ENCODE data around the gene DAPL1. TPM values are rescaled to one million over a fixed set of nuclear protein-coding genes. Genes with fewer than 3 reads are reported as not detected.

Gene DAPL1
- total and polyA plus RNA-seq, 8 donors = 1.4 to 138 TPM; not detected in 6

- Histone ChIP-seq H3K36me3 (no peaks in the 10 kb centered on the region), H3K27me3 (no peaks in the 10 kb centered on the region), H3K27ac (no peak overlapping the region), H3K4me3 (no peak overlapping the region), H3K4me1 (peaks cover 0 to 4% (median 2%) of the 10 kb centered on the region in 4 donors), H3K9me3 (no peaks in the 10 kb centered on the region)
- TF ChIP-seq EP300 (IDR thresholded peaks at IDR 0.05) = no peak
- TF ChIP-seq POLR2AphosphoS5 (IDR thresholded peaks at IDR 0.05) = no peak
- TF ChIP-seq, protein P1, sequence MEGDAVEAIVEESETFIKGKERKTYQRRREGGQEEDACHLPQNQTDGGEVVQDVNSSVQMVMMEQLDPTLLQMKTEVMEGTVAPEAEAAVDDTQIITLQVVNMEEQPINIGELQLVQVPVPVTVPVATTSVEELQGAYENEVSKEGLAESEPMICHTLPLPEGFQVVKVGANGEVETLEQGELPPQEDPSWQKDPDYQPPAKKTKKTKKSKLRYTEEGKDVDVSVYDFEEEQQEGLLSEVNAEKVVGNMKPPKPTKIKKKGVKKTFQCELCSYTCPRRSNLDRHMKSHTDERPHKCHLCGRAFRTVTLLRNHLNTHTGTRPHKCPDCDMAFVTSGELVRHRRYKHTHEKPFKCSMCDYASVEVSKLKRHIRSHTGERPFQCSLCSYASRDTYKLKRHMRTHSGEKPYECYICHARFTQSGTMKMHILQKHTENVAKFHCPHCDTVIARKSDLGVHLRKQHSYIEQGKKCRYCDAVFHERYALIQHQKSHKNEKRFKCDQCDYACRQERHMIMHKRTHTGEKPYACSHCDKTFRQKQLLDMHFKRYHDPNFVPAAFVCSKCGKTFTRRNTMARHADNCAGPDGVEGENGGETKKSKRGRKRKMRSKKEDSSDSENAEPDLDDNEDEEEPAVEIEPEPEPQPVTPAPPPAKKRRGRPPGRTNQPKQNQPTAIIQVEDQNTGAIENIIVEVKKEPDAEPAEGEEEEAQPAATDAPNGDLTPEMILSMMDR (IDR thresholded peaks at IDR 0.05) = no peak
- no peak for TF ChIP-seq POLR2A (IDR thresholded peaks at IDR 0.05)
- intact Hi-C loops (cut with DNase I; ENCODE audit: low total_unique reads) = no loop called here
- 48 to 71% (median 60%) methylated on average over 1 of the region's 1 CpG for WGBS, 5 donors
- no peak for DNase-seq
These were observed 22.0 kb upstream of the DAPL1 start for GRCh38 chr2:158773121-158773520.

DNA sequence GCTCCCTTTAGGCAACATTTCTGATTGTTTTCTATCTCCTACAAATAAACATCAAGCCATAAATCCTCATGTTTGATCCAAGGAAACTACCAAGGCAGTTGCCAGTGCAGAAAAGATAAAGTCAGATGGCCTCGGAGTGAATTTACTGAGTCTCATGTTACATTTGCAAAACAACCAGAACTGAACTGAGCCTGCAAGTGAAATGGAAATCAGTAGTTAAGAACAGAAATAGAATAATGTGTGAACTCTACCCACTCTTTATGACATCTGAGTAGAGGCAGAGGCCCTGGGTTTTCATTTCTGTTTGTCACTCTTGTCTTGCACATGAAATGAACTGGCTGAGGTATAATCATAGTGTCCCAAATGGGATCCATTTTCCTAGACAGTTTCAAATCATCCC lies 20.4 kb upstream of the DAPL1 start:
- Histone ChIP-seq H3K9me3 (no peaks in the 10 kb centered on the region), H3K4me3 (no peak overlapping the region), H3K4me1 (peaks cover 0 to 9% (median 3%) of the 10 kb centered on the region in 4 donors), H3K27ac (no peak overlapping the region), H3K36me3 (no peaks in the 10 kb centered on the region), H3K27me3 (no peaks in the 10 kb centered on the region)
- WGBS, 5 donors = 28 to 56% (median 38%) methylated on average over 1 of the region's 1 CpG
- intact Hi-C loops (cut with DNase I; ENCODE audit: low total_unique reads) = no loop called here
- TF ChIP-seq, protein P1 (IDR thresholded peaks at IDR 0.05) = no peak
- TF ChIP-seq POLR2AphosphoS5 (IDR thresholded peaks at IDR 0.05) (no peak), EP300 (IDR thresholded peaks at IDR 0.05) (no peak), POLR2A (IDR thresholded peaks at IDR 0.05) (no peak)
- DNase-seq = no peak

GRCh38 chr2:158775273-158776027 lies 19.7 kb upstream of the DAPL1 start:
- no peaks in the 10 kb centered on the region for H3K9me3 ChIP-seq
- H3K36me3 ChIP-seq = no peaks in the 10 kb centered on the region
- WGBS, 5 donors = 79 to 87% (median 85%) methylated on average over 3 of the region's 3 CpGs
- no peaks in the 10 kb centered on the region for H3K27me3 ChIP-seq
- H3K4me3 ChIP-seq = no peak overlapping the region
- no peak for TF ChIP-seq POLR2A (IDR thresholded peaks at IDR 0.05)
- no peak for TF ChIP-seq EP300 (IDR thresholded peaks at IDR 0.05)
- TF ChIP-seq POLR2AphosphoS5 (IDR thresholded peaks at IDR 0.05) = no peak
- TF ChIP-seq, protein P1 (IDR thresholded peaks at IDR 0.05) = no peak
- DNase-seq = no peak
- H3K27ac ChIP-seq = no peak overlapping the region
- intact Hi-C loops (cut with DNase I; ENCODE audit: low total_unique reads) = no loop called here
- peaks cover 0 to 9% (median 3%) of the 10 kb centered on the region in 4 donors for H3K4me1 ChIP-seq

DNA sequence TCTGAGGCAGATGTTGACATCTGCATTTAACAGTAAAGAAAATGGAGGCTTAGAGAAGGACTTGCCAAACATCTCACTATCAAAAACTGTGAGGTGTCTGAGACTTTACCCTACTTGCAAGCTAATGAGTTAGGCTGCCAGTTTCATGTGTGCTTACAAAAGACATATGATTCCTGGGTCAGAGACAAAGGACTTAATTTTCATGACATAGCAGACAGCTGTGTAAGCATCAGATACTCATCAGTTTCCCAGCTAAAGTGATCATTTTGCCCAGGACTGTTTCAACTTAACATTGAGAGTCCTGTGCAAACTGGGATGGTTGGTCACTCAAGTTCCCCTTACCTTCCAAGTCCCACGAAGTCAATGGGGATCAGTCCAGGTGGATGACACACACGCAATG lies 18.9 kb upstream of the DAPL1 start:
- Histone ChIP-seq H3K4me1 (peaks cover 0 to 9% (median 3%) of the 10 kb centered on the region in 4 donors), H3K27me3 (no peaks in the 10 kb centered on the region), H3K9me3 (no peaks in the 10 kb centered on the region), H3K27ac (no peak overlapping the region), H3K4me3 (no peak overlapping the region), H3K36me3 (no peaks in the 10 kb centered on the region)
- 90 to 98% (median 94%) methylated on average over 2 of the region's 2 CpGs for WGBS, 5 donors
- intact Hi-C loops (cut with DNase I; ENCODE audit: low total_unique reads) = no loop called here
- no peak for DNase-seq
- no peak for TF ChIP-seq POLR2AphosphoS5 (IDR thresholded peaks at IDR 0.05)
- no peak for TF ChIP-seq EP300 (IDR thresholded peaks at IDR 0.05)
- no peak for TF ChIP-seq POLR2A (IDR thresholded peaks at IDR 0.05)

DNA sequence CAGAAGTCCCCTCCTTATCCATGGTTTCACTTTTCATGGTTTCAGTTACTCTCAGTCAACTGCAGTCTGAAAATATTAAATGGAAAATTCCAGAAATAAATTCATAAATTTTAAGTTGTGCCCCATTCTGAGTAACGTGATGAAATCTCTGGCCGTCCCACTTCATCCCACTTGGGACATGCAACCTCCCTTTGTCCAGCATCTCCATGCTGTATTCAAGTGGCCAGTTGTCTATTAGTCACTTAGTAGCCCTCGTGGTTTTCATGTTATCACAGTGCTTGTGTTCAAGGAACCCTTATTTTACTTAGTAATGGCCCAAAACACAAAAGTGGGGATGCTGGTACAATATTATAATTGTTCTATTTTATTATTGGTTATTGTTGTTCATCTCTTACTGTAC lies 18.0 kb upstream of the DAPL1 start:
- DNase-seq = no peak
- Histone ChIP-seq H3K27me3 (no peaks in the 10 kb centered on the region), H3K4me1 (peaks cover 0 to 9% (median 3%) of the 10 kb centered on the region in 4 donors), H3K36me3 (no peaks in the 10 kb centered on the region), H3K27ac (no peak overlapping the region), H3K9me3 (no peaks in the 10 kb centered on the region), H3K4me3 (no peak overlapping the region)
- WGBS, 5 donors = 84 to 91% (median 90%) methylated on average over 3 of the region's 3 CpGs
- intact Hi-C loops (cut with DNase I; ENCODE audit: low total_unique reads) = no loop called here
- TF ChIP-seq, protein P1 (IDR thresholded peaks at IDR 0.05) = no peak
- no peak for TF ChIP-seq POLR2AphosphoS5 (IDR thresholded peaks at IDR 0.05)
- TF ChIP-seq EP300 (IDR thresholded peaks at IDR 0.05) = no peak
- TF ChIP-seq POLR2A (IDR thresholded peaks at IDR 0.05) = no peak

All from stomach (tissue), 9 donors.